ENCODE data around the gene LIPA.

- TF ChIP-seq, protein P1, sequence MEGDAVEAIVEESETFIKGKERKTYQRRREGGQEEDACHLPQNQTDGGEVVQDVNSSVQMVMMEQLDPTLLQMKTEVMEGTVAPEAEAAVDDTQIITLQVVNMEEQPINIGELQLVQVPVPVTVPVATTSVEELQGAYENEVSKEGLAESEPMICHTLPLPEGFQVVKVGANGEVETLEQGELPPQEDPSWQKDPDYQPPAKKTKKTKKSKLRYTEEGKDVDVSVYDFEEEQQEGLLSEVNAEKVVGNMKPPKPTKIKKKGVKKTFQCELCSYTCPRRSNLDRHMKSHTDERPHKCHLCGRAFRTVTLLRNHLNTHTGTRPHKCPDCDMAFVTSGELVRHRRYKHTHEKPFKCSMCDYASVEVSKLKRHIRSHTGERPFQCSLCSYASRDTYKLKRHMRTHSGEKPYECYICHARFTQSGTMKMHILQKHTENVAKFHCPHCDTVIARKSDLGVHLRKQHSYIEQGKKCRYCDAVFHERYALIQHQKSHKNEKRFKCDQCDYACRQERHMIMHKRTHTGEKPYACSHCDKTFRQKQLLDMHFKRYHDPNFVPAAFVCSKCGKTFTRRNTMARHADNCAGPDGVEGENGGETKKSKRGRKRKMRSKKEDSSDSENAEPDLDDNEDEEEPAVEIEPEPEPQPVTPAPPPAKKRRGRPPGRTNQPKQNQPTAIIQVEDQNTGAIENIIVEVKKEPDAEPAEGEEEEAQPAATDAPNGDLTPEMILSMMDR (IDR thresholded peaks at IDR 0.05; ENCODE audit: low read depth, low read length, missing input control), result no peak
- TF ChIP-seq, protein P2, sequence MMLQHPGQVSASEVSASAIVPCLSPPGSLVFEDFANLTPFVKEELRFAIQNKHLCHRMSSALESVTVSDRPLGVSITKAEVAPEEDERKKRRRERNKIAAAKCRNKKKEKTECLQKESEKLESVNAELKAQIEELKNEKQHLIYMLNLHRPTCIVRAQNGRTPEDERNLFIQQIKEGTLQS (IDR thresholded peaks at IDR 0.05), result no peak
- TF ChIP-seq REST (IDR thresholded peaks at IDR 0.05) (no peak), TAF1 (conservative IDR thresholded peaks at IDR 0.05) (no peak), YY1 (IDR thresholded peaks at IDR 0.05) (no peak), GABPA (IDR thresholded peaks at IDR 0.05 in 1 of 2, conservative IDR thresholded peaks at IDR 0.05 in 1 of 2) (no peak), HNF4G (IDR thresholded peaks at IDR 0.05) (no peak)
Observed at GRCh38 chr10:89237849-89238248, 13.7 kb downstream of the LIPA start.
